NCI-H2107 treated with DMSO at 0.1 percent for 48 hours (cell line): ENCODE data around the gene HSPA12B.

Source experiments
- DNase-seq: peaks from one replicate; lab custom pipeline; 2025; ENCODE audit not compliant: unreplicated experiment; lab: John Stamatoyannopoulos, UW

The HSPA12B gene

GRCh38 chr20:3704087-3704486 is 28.4 kb upstream of the HSPA12B start:
- DNase-seq, result no peak

GRCh38 chr20:3705491-3705969 is 27.0 kb upstream of the HSPA12B start:
- no peak for DNase-seq

- DNase-seq, result no peak
Measured at GRCh38 chr20:3705970-3706739, 26.3 kb upstream of the HSPA12B start.

- no peak for DNase-seq
Measured at GRCh38 chr20:3706774-3707507, 25.5 kb upstream of the HSPA12B start.

GRCh38 chr20:3707508-3707899 is 25.0 kb upstream of the HSPA12B start:
- no peak for DNase-seq

- DNase-seq, result no peak
Measured at GRCh38 chr20:3710011-3710466, 22.4 kb upstream of the HSPA12B start.

GRCh38 chr20:3710703-3711483 is 21.6 kb upstream of the HSPA12B start:
- DNase-seq, result no peak

- no peak for DNase-seq
Measured at GRCh38 chr20:3711484-3711941, 21.0 kb upstream of the HSPA12B start.

GRCh38 chr20:3712279-3712873 is 20.1 kb upstream of the HSPA12B start, which contains the start of gene SIGLEC1:
Gene SIGLEC1, minus strand, starts transcription at chr20:3712600. Its CDS starts 5,472 bp downstream, at chr20:3707128.
- no peak for DNase-seq

GRCh38 chr20:3714092-3714491 is 18.4 kb upstream of the HSPA12B start:
- DNase-seq, result no peak

GRCh38 chr20:3716195-3716834 is 16.2 kb upstream of the HSPA12B start:
- DNase-seq, result no peak

- no peak for DNase-seq
Measured at GRCh38 chr20:3719046-3719445, 13.4 kb upstream of the HSPA12B start.

- DNase-seq, result no peak
Measured at GRCh38 chr20:3720068-3720467, 12.4 kb upstream of the HSPA12B start.

- no peak for DNase-seq
Measured at GRCh38 chr20:3720626-3721025, 11.9 kb upstream of the HSPA12B start.

- DNase-seq, result no peak
Measured at GRCh38 chr20:3721912-3722311, 10.6 kb upstream of the HSPA12B start.

GRCh38 chr20:3723284-3723683 is 9.2 kb upstream of the HSPA12B start:
- DNase-seq, result no peak

- no peak for DNase-seq
Measured at GRCh38 chr20:3724356-3724755, 8.1 kb upstream of the HSPA12B start.

- DNase-seq, result no peak
Measured at GRCh38 chr20:3727401-3728021, 5.0 kb upstream of the HSPA12B start.

- DNase-seq, result no peak
Measured at GRCh38 chr20:3728354-3728753, 4.1 kb upstream of the HSPA12B start.

GRCh38 chr20:3728876-3729275 is 3.6 kb upstream of the HSPA12B start:
- DNase-seq, result no peak
